ENCODE measurements around the gene ELN.
"Not testable (repeated sequence)": the region's sequence is repeated elsewhere in the genome, so short reads cannot be mapped to it uniquely, and the experiment has no call there.

The ELN gene

GRCh38 chr7:74042746-74043522 is 15.0 kb downstream of the ELN start:
- no peak for DNase-seq (ENCODE audit: low read depth)

- no peak for DNase-seq (ENCODE audit: low read depth)
Observed at GRCh38 chr7:74043523-74043951, 15.6 kb downstream of the ELN start.

DNA sequence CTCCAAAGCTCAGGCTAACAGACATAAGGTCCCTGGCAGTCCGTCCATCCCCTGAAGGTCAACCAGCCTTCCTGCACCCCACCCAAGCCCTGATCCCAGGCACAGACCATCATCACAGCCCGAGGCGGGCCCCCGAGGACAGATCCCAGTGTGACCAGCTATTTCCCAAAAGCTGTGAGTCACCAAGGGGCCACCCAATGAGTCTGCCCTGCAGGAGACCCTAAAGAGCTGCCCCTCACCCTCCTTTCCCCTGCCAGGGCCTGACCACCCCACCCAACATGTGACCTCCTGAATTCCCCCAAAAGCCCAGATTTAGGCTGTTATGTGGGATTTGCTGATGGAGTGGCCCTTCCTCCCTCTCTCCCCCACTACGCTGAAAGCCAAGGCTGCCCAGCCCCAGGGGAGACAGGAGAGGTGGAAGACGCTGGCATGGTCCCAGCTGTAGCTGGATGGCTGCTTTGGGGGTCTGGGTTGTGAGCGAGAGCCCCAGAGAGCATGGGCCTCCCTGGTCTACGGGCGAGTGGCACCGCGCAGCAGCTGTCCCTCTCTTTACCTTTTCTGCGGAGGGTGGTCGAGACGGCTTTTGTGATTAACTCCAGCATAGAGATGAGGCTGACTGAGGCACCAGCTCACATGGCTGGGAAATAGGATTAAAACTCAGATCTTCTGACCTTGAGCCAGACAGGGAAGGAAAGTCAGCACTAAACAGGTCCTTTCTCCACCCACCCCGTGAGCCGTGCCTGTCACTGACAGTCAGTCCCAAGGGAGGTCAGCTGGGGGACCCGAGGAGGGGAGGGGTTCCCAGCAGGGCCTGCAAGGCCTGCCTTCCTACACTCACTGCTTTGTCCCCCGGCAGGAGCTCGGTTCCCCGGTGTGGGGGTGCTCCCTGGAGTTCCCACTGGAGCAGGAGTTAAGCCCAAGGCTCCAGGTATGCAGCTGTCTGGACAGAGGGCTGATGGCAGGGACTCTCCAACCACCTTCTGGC is 16.7 kb downstream of the ELN start:
- no peak for DNase-seq (ENCODE audit: low read depth)

DNA sequence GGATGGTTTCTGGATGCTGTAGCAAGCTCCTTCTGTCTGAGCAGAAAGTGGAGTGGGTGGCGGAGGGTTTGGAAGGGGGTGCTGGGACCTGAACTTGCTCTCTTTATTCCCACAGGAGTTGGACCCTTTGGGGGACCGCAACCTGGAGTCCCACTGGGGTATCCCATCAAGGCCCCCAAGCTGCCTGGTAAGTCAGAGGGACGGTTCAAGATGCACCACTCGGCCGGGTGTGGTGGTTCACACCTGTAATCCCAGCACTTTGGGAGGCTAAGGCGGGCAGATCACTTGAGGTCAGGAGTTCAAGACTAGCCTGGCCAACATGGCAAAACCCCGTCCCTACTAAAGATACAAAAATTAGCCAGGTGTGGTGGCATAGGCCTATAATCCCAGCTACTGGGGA is 18.6 kb downstream of the ELN start:
- DNase-seq (ENCODE audit: low read depth): not testable (repeated sequence)

- DNase-seq (ENCODE audit: low read depth): no peak
Observed at GRCh38 chr7:74047804-74048380, 19.9 kb downstream of the ELN start.

DNA sequence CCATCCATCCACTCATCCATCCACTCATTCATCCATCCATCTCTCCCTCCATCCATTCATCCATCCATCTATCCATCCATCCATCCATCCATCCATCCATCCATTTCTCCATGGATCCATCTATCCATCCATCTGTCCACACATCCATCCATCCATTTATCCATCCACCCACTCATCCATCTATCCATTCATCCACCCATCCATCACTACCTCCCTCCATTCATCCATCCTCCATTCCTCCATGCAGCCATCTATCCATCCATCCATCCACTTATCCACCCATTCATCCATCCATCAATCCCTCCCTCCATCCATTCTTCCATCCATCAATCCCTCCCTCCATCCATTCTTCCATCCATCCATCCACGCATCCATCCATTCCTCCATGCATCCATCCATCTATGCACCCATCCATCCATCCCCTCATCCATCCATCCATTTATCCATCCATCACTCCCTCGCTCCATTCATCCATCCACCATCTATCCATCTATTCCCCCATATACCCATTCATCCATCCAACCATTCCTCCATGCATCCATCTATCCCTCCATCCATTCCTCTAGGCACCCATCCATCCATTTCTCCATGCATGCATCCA is 21.1 kb downstream of the ELN start:
- DNase-seq (ENCODE audit: low read depth): no peak

GRCh38 chr7:74049997-74050798 is 22.2 kb downstream of the ELN start:
- DNase-seq (ENCODE audit: low read depth): no peak

DNA sequence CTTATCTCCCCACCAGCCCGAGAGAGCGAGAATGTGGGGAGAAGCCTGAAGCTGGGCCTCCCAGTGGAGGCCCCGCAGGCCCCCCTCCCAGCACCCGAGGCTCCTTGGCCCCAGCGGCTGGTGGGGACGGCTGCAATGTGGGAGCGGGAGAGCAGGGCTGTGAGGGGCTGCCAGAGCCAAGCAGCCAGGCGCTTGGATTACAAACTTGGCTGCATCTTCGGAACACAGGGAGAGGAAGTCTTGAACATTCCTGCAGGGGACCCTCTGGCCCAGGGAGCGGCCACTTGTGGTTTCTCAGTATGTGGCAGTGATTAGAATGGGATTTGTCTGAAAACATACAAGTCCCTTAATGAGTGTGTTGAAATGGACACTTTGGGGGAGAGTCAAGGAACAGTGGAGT is 23.2 kb downstream of the ELN start:
- no peak for DNase-seq (ENCODE audit: low read depth)

GRCh38 chr7:74051629-74052410 is 23.8 kb downstream of the ELN start:
- DNase-seq (ENCODE audit: low read depth): no peak

- no peak for DNase-seq (ENCODE audit: low read depth)
Observed at GRCh38 chr7:74052628-74053027, 24.7 kb downstream of the ELN start.

DNA sequence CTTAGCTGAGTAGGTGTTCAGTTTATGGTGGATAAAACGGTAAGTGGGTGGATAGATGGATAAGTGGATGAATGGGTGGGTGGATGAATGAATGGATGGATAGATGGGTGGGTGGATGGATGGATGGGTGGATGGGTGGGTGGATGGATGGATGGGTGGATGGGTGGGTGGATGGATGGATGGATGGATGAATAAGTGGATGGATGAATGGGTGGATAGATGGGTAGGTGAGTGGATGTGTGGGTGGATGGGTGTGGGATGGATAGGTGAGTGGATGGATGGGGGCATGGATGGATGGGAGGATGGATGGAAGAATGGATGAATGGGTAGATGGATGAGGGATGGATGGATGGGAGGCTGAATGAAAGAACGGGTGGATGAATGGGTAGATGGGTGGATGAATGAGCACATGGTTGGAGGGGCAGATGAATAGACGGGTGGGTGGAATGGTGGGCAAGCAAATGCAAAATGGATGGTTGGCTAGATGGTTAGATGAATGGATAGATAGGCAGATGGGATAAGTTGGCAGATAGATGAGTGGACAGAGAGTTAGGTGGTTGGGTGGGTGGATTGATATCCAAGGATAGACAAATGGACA is 25.7 kb downstream of the ELN start:
- DNase-seq (ENCODE audit: low read depth): no peak

DNA sequence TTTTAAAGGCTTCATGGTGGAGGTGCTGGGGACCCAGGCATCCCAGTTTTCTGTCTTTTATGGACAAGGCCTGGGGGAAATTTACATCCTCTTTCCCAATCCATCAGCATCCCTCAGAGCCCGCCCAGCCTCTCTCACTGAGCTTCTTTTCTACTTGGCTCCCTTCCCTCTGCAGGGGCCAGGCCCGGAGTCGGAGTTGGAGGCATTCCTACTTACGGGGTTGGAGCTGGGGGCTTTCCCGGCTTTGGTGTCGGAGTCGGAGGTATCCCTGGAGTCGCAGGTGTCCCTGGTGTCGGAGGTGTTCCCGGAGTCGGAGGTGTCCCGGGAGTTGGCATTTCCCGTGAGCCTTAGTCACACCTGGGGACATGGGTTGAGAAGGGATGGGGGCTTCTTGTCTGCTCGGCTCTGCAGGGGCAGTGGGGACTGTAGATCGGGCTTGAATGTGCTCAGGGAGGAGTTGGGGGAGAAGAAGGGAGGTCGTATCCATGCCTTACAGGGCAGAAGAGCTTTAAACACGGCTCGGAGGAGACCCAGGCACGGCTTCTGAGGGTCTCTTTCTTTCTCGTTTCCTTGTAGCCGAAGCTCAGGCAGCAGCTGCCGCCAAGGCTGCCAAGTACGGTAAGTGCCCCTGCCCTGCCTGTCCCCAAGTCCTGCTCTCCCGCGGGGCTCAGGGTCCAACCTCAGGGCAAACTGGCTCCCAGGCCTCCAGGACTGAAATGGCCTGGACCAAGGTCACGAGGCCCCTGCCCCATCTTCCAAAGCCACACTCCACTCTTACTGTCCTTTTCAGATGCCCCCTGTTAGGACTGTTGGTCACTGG is 28.3 kb downstream of the ELN start:
- DNase-seq (ENCODE audit: low read depth): no peak

- no peak for DNase-seq (ENCODE audit: low read depth)
Observed at GRCh38 chr7:74057216-74057925, 29.4 kb downstream of the ELN start.

DNA sequence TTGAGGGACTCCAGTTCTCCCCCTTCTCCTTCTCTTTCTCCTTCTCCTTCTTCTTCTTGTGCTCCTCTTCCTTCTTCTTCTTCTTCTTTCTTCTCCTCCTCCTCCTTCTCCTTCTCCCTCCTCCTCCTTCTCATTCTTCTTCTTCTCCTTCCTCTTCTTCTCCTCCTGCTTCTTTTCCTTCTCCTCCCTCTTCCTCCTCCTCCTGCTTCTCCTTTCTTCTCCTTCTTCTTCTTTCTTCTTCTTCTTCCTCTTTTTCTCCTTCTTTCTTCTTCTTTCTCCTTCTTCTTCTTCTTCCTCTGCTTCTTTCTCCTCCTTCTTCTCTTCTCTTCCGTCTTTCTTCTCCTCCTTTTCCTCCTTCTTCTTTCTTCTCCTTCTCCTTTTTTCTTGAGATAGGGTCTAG is 30.0 kb downstream of the ELN start:
- no peak for DNase-seq (ENCODE audit: low read depth)

DNA sequence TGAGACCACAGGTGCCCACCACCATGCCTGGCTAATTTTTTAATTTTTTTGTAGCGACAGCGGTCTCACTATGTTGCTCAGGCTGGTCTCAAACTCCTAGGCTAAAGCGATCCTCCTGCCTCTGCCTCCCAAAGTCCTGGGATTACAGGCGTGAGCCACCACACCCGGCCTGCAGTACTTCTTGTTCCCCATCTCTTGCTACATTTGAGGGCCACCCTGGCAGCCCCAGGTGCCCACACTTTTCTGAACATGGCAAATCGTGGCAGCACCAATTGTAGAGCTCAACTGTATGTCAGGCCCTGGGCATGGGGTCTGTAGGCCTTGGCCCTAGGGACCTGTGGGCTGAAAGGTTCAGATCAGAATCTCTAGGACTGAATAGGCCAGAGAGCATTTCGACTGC is 30.5 kb downstream of the ELN start:
- DNase-seq (ENCODE audit: low read depth): no peak

DNA sequence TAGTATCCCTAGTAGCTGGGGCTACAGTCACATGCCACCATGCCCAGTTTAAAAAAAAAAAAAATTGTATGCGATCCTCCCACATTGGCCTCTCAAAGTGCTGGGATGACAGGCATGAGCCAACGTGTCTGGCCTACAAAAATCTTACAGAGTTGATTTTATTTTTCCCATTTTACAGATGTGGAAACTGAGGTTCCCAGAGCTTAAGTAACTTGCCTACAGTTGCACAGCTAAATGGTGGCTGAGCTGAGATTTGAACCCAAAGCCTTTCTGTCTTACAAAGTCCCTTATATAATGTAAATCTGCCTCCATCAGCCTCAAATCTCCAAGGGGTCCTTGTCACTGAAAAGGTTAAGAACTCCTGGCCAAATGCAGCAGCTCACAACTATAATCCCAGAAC is 31.1 kb downstream of the ELN start:
- DNase-seq (ENCODE audit: low read depth): no peak

- DNase-seq (ENCODE audit: low read depth): no peak
Observed at GRCh38 chr7:74059681-74060588, 32.0 kb downstream of the ELN start.

All from stimulated activated CD8-positive, alpha-beta memory T cell treated with anti-CD3 and anti-CD28 coated beads, Interleukin-7, amount 100 ng/mL, for 24 hours (primary cell).